Fibroblast of skin of scalp (primary cell): ENCODE measurements around the gene REV1.
"Not testable (repeated sequence)": the region's sequence is repeated elsewhere in the genome, so short reads cannot be mapped to it uniquely, and the experiment has no call there.

Experiments used
- DNase-seq: peaks from one replicate; pipeline ENCODE4 v3.0.0-alpha.2; 2013

The REV1 gene

GRCh38 chr2:99401841-99402240, 88.0 kb downstream of the REV1 start:
- no peak for DNase-seq

GRCh38 chr2:99399795-99400194, 90.0 kb downstream of the REV1 start:
- DNase-seq = no peak

- DNase-seq = no peak
Observed at GRCh38 chr2:99399063-99399462, 90.8 kb downstream of the REV1 start.

GRCh38 chr2:99398303-99398702, 91.5 kb downstream of the REV1 start:
- DNase-seq = no peak

- DNase-seq = no peak
Observed at GRCh38 chr2:99397266-99397920, 92.4 kb downstream of the REV1 start.

GRCh38 chr2:99395589-99396130, 94.2 kb downstream of the REV1 start:
- DNase-seq = no peak

- DNase-seq = no peak
Observed at GRCh38 chr2:99389946-99390345, 99.9 kb downstream of the REV1 start.

GRCh38 chr2:99389371-99389770, 100.4 kb downstream of the REV1 start:
- DNase-seq = peak; percentile 22

- no peak for DNase-seq
Observed at GRCh38 chr2:99388892-99389291, 100.9 kb downstream of the REV1 start.

GRCh38 chr2:99386011-99386410, 103.8 kb downstream of the REV1 start:
- DNase-seq = no peak

GRCh38 chr2:99382143-99382542, 107.7 kb downstream of the REV1 start:
- no peak for DNase-seq

- DNase-seq = peak; percentile 46
Observed at GRCh38 chr2:99380376-99381010, 109.3 kb downstream of the REV1 start.

- no peak for DNase-seq
Observed at GRCh38 chr2:99377879-99378278, 111.9 kb downstream of the REV1 start.

GRCh38 chr2:99376254-99376864, 113.5 kb downstream of the REV1 start:
- DNase-seq = no peak

- no peak for DNase-seq
Observed at GRCh38 chr2:99374747-99375146, 115.1 kb downstream of the REV1 start.

- no peak for DNase-seq
Observed at GRCh38 chr2:99373144-99373543, 116.7 kb downstream of the REV1 start.

GRCh38 chr2:99368854-99369253, 121.0 kb downstream of the REV1 start:
- not testable (repeated sequence) for DNase-seq

GRCh38 chr2:99365661-99366060, 124.2 kb downstream of the REV1 start:
- no peak for DNase-seq

- no peak for DNase-seq
Observed at GRCh38 chr2:99356853-99357252, 133.0 kb downstream of the REV1 start.

- not testable (repeated sequence) for DNase-seq
Observed at GRCh38 chr2:99354825-99355224, 135.0 kb downstream of the REV1 start.

GRCh38 chr2:99354070-99354469, 135.7 kb downstream of the REV1 start:
- peak; percentile 66 for DNase-seq
